Esophagus muscularis mucosa (tissue), 3 donors: ENCODE measurements around the gene HCFC1.

Experiments used
- POLR2A ChIP-seq: fragments of 450-650 bp; IDR thresholded peaks from one replicate; pipeline ENCODE4 v1.6.1; 2017; ENCODE audit warnings: antibody characterized with exemption, moderate library complexity, mild to moderate bottlenecking, low read depth
- TF ChIP-seq, protein P1 (sequence below), 3 experiments: fragments of 200-600 bp in 2 of 3; fragments of 450-650 bp in 1 of 3; sonication (generic) in 2 of 3; IDR thresholded peaks; one replicate each; pipeline ENCODE4 v1.5.1; 2017 to 2019; ENCODE audit warnings: antibody characterized with exemption in 3 of 3, mild to moderate bottlenecking in 2 of 3, moderate library complexity in 1 of 3

DNA sequence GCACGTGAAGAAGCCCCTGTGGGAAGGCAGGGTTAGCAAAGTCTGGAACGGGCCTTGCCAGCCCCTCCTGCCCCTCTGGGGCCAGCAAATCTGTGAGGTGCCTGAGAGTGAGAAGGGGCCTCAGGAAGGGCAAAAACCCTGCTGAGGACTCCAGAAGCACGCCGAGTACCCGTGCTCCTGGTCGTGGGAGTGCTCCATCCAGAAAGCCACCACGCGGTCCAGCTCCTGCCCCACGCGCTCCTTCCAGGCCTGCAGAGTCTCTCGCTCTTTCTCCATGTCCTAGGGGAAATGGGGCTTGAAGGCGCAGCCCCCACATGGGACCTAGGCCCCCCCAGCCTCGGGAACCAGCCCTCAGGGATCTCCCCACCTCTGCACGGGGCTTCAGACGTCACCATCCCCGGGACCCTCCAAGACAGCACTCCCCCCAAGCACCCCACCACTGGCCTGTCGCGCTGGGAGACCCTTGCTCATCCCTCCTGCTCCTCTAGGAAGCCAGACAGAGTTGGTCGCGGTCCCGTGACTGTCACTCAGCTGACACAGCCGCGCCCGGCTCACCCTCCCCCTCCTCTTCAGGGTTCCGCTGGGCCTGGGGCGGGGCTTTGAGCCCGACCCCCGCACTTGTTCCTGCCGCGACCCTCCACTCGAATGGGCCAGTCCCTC lies 27.3 kb downstream of the HCFC1 start, which contains the start of gene RENBP:
- TF ChIP-seq, protein P1, sequence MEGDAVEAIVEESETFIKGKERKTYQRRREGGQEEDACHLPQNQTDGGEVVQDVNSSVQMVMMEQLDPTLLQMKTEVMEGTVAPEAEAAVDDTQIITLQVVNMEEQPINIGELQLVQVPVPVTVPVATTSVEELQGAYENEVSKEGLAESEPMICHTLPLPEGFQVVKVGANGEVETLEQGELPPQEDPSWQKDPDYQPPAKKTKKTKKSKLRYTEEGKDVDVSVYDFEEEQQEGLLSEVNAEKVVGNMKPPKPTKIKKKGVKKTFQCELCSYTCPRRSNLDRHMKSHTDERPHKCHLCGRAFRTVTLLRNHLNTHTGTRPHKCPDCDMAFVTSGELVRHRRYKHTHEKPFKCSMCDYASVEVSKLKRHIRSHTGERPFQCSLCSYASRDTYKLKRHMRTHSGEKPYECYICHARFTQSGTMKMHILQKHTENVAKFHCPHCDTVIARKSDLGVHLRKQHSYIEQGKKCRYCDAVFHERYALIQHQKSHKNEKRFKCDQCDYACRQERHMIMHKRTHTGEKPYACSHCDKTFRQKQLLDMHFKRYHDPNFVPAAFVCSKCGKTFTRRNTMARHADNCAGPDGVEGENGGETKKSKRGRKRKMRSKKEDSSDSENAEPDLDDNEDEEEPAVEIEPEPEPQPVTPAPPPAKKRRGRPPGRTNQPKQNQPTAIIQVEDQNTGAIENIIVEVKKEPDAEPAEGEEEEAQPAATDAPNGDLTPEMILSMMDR (IDR thresholded peaks at IDR 0.05): no peak
- TF ChIP-seq POLR2A: no peak
